HG03521 (cell line): ENCODE data around the gene TPT1.
"Not testable (repeated sequence)": the region's sequence is repeated elsewhere in the genome, so short reads cannot be mapped to it uniquely, and the experiment has no call there.

Source experiments
- ATAC-seq: cut with Tn5 transposase; IDR thresholded peaks from one replicate; pipeline ENCODE4 v1.9.1; 2021; ENCODE audit warnings: mild to moderate bottlenecking, moderate library complexity; ENCODE audit not compliant: unreplicated experiment

The TPT1 gene

GRCh38 chr13:45303866-45304265 is 37.1 kb downstream of the TPT1 start:
- ATAC-seq: no peak

- ATAC-seq: no peak
These were observed 38.0 kb downstream of the TPT1 start for GRCh38 chr13:45303026-45303425.

DNA sequence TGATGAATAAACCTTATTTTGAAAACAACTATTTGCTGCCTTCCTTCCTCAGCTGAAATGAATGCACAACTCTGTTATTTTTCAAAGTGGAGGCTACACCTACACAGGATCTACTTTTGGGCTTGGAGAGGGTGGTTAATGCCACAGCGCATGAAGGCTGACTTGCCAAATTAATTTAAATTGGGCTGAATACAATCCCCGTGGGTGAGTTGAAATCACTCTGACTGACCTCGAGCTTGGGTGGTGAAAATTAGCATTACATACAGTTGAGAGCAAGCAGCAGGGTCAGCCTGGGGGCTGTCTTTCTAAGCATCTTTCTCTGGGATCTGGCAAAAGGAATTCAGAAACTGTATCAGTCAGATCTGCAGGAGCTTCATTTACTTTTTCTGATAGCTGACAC is 38.5 kb downstream of the TPT1 start:
- ATAC-seq: no peak

DNA sequence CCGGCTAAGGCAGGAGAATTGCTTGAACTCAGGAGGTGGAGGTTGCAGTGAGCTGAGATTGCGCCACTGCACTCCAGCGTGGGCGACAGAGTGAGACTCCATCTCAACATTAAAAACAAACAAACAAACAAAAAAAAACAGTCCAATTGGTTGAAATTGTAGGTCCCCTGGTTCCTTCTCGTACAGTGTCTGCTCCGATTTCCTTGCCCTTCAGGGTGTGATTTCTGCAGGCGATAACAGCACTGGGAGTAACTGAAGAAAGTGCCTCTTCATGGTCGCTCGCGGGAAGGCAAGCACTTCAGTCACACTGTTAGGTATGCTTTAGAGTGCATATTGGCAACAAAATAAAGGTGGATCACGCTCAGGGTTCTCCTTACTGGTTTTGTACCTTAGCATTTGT is 39.7 kb downstream of the TPT1 start:
- no peak for ATAC-seq

- ATAC-seq: no peak
These were observed 40.6 kb downstream of the TPT1 start for GRCh38 chr13:45300190-45300985.

DNA sequence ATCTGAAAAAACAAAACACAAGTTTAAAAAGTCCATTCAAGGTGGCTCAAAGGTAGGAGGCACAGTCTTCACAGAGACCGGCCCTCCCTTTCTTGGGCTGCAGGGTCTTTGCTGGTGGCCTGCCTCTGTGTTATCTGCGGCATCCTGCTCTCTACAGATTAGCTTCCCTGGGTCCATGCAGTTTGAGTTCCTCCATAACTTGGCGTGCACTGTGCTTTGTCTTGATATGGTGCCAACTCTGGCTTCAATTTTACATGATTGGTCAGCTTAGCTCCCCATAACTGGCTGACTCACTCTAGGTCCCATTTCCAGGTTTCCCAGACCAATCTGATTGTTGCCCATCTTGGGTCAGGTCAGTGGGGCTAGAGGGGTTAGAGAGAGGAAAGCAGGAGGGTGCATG is 41.8 kb downstream of the TPT1 start:
- ATAC-seq: no peak

GRCh38 chr13:45298550-45298949 is 42.4 kb downstream of the TPT1 start:
- not testable (repeated sequence) for ATAC-seq

- ATAC-seq: no peak
These were observed 42.8 kb downstream of the TPT1 start for GRCh38 chr13:45298206-45298505.

- ATAC-seq: no peak
These were observed 43.4 kb downstream of the TPT1 start for GRCh38 chr13:45297456-45298205.

GRCh38 chr13:45296259-45296658 is 44.7 kb downstream of the TPT1 start:
- ATAC-seq: no peak

GRCh38 chr13:45295536-45295935 is 45.4 kb downstream of the TPT1 start:
- ATAC-seq: no peak

- ATAC-seq: no peak
These were observed 48.8 kb downstream of the TPT1 start for GRCh38 chr13:45292176-45292575.

GRCh38 chr13:45289936-45290563 is 50.9 kb downstream of the TPT1 start:
- ATAC-seq: no peak
